LNCaP clone FGC (cell line): Measurements from ENCODE around the gene CACNB4.
"Not testable (repeated sequence)": the region's sequence is repeated elsewhere in the genome, so short reads cannot be mapped to it uniquely, and the experiment has no call there.

Source experiments
- DNase-seq: peaks from one replicate; pipeline ENCODE4 v3.0.0-alpha.2; 2011; ENCODE audit warnings: low read depth
- H3K4me3 ChIP-seq: 2 replicates; pipeline ENCODE4 v1.5.1; 2011; ENCODE audit warnings: mild to moderate bottlenecking, low read depth, low read length, control low read depth
- TF ChIP-seq, protein P1 (sequence below): IDR thresholded peaks from 2 replicates; pipeline ENCODE4 v1.5.1; 2012; ENCODE audit warnings: mild to moderate bottlenecking; ENCODE audit not compliant: control insufficient read depth, insufficient read depth; ENCODE audit errors: extremely low read depth

The CACNB4 gene

DNA sequence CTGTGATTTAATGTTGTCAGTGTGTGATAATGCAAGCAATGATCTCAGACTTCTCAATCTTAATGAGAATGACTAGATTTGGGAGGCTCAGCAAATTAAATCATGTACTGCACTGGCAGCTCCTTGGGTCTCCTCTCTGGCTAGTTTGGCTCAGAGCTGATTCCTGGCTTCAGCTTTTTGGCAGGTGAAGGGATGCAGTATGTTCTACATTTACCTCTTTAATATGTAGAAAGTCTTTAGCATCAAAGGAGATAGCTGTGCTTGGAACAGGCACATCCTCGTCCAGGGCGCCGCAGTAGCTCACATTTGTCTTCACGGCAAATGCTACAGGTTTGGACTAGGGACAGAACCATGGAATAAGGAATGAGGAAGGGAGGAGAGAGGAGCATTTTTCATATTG is 218.3 kb downstream of the CACNB4 start:
- TF ChIP-seq, protein P1, sequence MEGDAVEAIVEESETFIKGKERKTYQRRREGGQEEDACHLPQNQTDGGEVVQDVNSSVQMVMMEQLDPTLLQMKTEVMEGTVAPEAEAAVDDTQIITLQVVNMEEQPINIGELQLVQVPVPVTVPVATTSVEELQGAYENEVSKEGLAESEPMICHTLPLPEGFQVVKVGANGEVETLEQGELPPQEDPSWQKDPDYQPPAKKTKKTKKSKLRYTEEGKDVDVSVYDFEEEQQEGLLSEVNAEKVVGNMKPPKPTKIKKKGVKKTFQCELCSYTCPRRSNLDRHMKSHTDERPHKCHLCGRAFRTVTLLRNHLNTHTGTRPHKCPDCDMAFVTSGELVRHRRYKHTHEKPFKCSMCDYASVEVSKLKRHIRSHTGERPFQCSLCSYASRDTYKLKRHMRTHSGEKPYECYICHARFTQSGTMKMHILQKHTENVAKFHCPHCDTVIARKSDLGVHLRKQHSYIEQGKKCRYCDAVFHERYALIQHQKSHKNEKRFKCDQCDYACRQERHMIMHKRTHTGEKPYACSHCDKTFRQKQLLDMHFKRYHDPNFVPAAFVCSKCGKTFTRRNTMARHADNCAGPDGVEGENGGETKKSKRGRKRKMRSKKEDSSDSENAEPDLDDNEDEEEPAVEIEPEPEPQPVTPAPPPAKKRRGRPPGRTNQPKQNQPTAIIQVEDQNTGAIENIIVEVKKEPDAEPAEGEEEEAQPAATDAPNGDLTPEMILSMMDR: no peak
- H3K4me3 ChIP-seq: no peak overlapping the region
- no peak for DNase-seq

DNA sequence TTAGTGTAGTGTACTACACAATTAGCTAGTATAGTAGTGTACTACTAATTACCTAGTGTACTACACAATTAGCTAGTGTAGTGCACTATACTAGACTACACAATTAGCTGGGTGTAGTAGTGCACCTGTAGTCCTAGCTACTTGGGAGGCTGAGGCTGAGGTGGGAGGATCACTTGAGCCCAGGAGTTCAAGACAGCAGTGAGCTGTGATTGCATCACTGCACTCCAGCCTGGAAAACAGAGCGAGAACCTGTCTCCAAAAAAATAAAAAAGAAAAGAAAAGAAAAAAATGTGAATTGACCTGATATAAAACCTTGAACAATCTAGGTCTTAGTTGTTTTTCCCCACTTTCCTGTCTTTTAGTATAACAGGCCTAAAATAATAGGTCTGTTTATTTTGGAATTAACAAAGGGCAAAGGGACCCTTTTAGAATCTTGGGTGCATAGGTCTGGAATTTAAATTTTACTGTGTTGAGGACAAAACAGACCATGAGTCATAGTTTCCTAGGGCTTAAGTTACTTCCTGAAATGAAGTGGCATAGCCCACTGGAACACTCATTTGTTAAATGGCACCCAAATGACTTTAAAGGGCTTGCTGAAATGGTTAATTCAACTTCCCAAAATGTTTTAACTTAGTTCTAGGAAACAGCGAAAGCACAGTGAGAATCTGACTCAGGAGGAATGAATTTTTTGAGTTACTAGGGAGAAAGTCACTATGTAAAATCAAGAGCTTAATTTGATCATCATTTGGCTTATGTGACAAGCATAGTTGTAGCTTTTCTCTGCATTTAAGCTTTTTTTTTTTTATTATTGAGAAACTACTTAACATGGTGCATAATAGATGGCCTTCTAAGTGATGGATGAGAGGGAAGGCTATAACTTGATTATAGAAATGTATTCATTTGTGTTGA is 219.9 kb downstream of the CACNB4 start:
- DNase-seq: no peak
- H3K4me3 ChIP-seq: no peak overlapping the region
- TF ChIP-seq, protein P1: no peak

DNA sequence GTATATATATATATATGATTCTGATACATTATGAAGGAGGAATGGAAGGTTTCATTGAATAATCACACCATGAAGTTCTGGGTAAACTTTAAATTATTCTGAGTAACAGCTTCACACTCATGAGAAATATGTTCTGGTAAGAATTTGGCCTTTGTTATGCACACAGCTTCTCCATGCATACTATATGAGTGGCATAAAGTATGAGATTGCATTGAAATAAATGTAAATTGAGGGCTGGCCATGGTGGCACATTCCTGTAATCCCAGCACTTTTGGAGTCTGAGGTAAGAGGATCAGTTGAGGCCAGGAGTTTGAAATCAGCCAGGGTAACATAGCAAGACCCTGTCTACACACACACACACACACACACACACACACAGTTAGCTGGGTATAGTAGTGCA is 220.6 kb downstream of the CACNB4 start:
- TF ChIP-seq, protein P1: no peak
- H3K4me3 ChIP-seq: no peak overlapping the region
- DNase-seq: no peak

DNA sequence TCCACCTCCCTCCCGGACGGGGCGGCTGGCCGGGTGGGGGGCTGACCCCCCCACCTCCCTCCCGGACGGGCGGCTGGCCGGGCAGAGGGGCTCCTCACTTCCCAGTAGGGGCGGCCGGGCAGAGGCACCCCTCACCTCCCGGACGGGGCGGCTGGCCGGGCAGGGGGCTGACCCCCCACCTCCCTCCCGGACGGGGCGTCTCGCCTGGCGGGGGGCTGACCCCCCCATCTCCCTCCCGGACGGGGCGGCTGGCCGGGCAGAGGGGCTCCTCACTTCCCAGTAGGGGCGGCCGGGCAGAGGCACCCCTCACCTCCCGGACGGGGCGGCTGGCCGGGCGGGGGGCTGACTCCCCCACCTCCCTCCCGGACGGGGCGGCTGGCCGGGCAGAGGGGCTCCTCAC is 223.2 kb downstream of the CACNB4 start:
- H3K4me3 ChIP-seq, DNase-seq: not testable (repeated sequence)

DNA sequence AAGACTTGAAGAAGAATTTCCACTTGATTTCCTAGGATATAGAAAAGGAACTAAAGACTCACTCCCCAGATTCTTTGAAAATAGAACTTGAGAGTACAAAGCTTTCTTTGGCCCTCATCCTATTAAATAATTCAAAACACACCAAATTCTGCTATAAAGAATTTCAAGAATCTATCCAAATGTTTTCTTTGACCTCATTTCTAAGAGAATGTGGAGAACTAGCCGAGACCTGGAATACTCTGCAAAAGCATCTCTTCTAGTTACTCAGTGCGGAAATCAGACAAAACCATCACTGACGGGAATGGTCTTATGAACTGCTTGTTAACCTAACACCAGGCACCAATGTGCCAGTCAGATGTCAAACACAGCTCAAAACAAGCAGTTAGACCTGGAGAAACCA is 226.4 kb downstream of the CACNB4 start:
- no peak for DNase-seq
- no peak overlapping the region for H3K4me3 ChIP-seq
- TF ChIP-seq, protein P1: no peak

DNA sequence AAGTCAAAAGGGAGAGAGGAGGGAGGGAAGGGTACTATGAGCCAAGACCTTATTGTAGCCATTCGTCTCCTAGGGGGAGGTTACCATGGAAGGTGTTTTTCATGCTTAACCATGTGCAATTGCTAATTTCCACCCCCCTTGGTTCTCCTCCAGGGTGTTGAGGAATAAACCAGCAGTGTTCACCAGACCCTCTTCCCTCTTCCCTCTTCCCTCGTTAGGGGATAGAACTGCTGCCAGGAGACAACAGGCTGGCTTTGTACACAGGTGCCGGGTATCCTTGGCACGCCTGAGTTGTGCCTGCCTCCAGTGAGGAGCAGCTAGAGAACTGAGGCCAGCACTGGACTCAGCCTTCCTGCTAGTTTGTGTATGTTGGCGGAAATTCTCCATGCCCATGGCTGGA is 229.6 kb downstream of the CACNB4 start:
- DNase-seq: no peak
- H3K4me3 ChIP-seq: no peak overlapping the region
- TF ChIP-seq, protein P1: no peak

DNA sequence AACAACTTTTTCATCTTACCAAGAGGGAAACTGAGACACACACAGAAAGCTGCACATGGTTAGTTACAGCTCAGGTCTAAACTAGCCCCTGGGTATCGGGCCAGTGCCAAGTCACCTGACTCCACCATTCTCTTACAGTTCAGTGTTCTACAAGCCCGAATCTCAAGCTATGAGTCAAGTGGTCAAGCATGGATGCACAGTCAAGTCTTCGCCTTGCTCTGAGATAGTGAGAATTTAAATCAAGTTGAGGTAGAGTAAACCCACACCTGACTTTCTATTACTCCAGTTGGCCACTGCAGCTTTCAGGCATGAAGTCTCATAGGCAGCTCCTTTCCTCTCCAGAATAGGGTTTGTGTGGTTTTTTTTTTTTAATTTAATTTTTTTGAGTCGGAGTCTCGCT is 236.1 kb downstream of the CACNB4 start:
- no peak overlapping the region for H3K4me3 ChIP-seq
- DNase-seq: no peak
- TF ChIP-seq, protein P1: no peak
